H9 (cell line): ENCODE measurements around the gene SLBP. TPM values are rescaled to one million over a fixed set of nuclear protein-coding genes. Genes with fewer than 3 reads are reported as not detected.
A peak's percentile ranks its signal among the peaks of the same experiment; 100 is the strongest.

Experiments used
- DNase-seq: peaks from one replicate; pipeline ENCODE4 v3.0.0-alpha.2; 2017
- H2AFZ ChIP-seq: one replicate; pipeline ENCODE4 v1.6.1; 2013; ENCODE audit warnings: mild to moderate bottlenecking, low read length, control low read depth, moderate library complexity
- H2AK5ac ChIP-seq: 2 replicates; pipeline ENCODE4 v1.6.1; 2013; ENCODE audit warnings: low read length, control low read depth, mixed read lengths; ENCODE audit not compliant: insufficient read length
- H2BK120ac ChIP-seq: one replicate; pipeline ENCODE4 v1.6.1; 2013; ENCODE audit warnings: low read depth, mild to moderate bottlenecking, low read length, control low read depth, inconsistent platforms; ENCODE audit not compliant: poor library complexity, severe bottlenecking
- H2BK12ac ChIP-seq: 2 replicates; pipeline ENCODE4 v1.6.1; 2013; ENCODE audit warnings: low read length, control low read depth, mixed read lengths, low read depth; ENCODE audit not compliant: insufficient read length
- H2BK15ac ChIP-seq: 2 replicates; pipeline ENCODE4 v1.6.1; 2013; ENCODE audit warnings: low read depth, low read length, control low read depth
- H2BK20ac ChIP-seq: one replicate; pipeline ENCODE4 v1.6.1; 2013; ENCODE audit warnings: low read depth, mild to moderate bottlenecking, low read length, control low read depth, inconsistent platforms; ENCODE audit not compliant: poor library complexity, severe bottlenecking
- H2BK5ac ChIP-seq: 2 replicates; pipeline ENCODE4 v1.6.1; 2013; ENCODE audit warnings: low read length, control low read depth, mixed read lengths; ENCODE audit not compliant: insufficient read length
- H3K14ac ChIP-seq: 2 replicates; pipeline ENCODE4 v1.6.1; 2013; ENCODE audit warnings: low read length, control low read depth; ENCODE audit not compliant: insufficient read depth
- H3K18ac ChIP-seq: 2 replicates; pipeline ENCODE4 v1.6.1; 2013; ENCODE audit warnings: low read depth, mild to moderate bottlenecking, mixed read lengths, low read length, control low read depth; ENCODE audit not compliant: insufficient read length
- H3K23ac ChIP-seq: 2 replicates; pipeline ENCODE4 v1.6.1; 2013; ENCODE audit warnings: low read length, control low read depth, mixed read lengths, low read depth; ENCODE audit not compliant: insufficient read length
- H3K23me2 ChIP-seq: 2 replicates; pipeline ENCODE4 v1.6.1; 2013; ENCODE audit warnings: low read depth, mild to moderate bottlenecking, mixed read lengths, low read length, control low read depth; ENCODE audit not compliant: insufficient read length, poor library complexity, severe bottlenecking
- H3K27ac ChIP-seq: 2 replicates; pipeline ENCODE4 v1.5.1; 2013; ENCODE audit warnings: low read length, control low read depth, mixed read lengths, low read depth; ENCODE audit not compliant: insufficient read length
- H3K27me3 ChIP-seq: 2 replicates; pipeline ENCODE4 v1.6.1; 2013; ENCODE audit warnings: low read length, control low read depth, inconsistent platforms; ENCODE audit not compliant: insufficient read depth
- H3K4ac ChIP-seq: 2 replicates; pipeline ENCODE4 v1.6.1; 2013; ENCODE audit warnings: low read depth, mild to moderate bottlenecking, control low read depth, inconsistent platforms, low read length, moderate library complexity
- H3K4me1 ChIP-seq: 2 replicates; pipeline ENCODE4 v1.6.1; 2013; ENCODE audit warnings: low read length, control low read depth, inconsistent platforms; ENCODE audit not compliant: insufficient read depth
- H3K4me2 ChIP-seq: 2 replicates; pipeline ENCODE4 v1.6.1; 2013; ENCODE audit warnings: low read length, control low read depth, mixed read lengths; ENCODE audit not compliant: insufficient read length, insufficient read depth
- H3K56ac ChIP-seq: 2 replicates; pipeline ENCODE4 v1.6.1; 2013; ENCODE audit warnings: low read depth, mild to moderate bottlenecking, mixed read lengths, low read length, control low read depth; ENCODE audit not compliant: insufficient read length
- H3K79me1 ChIP-seq: 2 replicates; pipeline ENCODE4 v1.6.1; 2013; ENCODE audit warnings: low read depth, mild to moderate bottlenecking, moderate library complexity, low read length, control low read depth, inconsistent platforms; ENCODE audit not compliant: insufficient read depth, poor library complexity, severe bottlenecking
- H3K79me2 ChIP-seq: 2 replicates; pipeline ENCODE4 v1.6.1; 2013; ENCODE audit warnings: low read length, control low read depth, inconsistent platforms; ENCODE audit not compliant: insufficient read depth
- H3K9ac ChIP-seq: 2 replicates; pipeline ENCODE4 v1.6.1; 2013; ENCODE audit warnings: low read length, control low read depth, mixed read lengths; ENCODE audit not compliant: insufficient read length; ENCODE audit errors: extremely low read depth
- H3K9me3 ChIP-seq: one replicate; pipeline ENCODE4 v1.6.1; 2013; ENCODE audit warnings: low read depth, low read length, inconsistent platforms; ENCODE audit not compliant: control insufficient read depth
- H3T11ph ChIP-seq: one replicate; pipeline ENCODE4 v1.6.1; 2013; ENCODE audit warnings: mild to moderate bottlenecking, low read length, control low read depth, inconsistent platforms
- H4K20me1 ChIP-seq: one replicate; pipeline ENCODE4 v1.6.1; 2013; ENCODE audit not compliant: control insufficient read depth, insufficient read length, insufficient read depth
- H4K5ac ChIP-seq: 2 replicates; pipeline ENCODE4 v1.6.1; 2013; ENCODE audit warnings: low read depth, mild to moderate bottlenecking, mixed read lengths, low read length, control low read depth; ENCODE audit not compliant: insufficient read length
- H4K8ac ChIP-seq: replicated peaks from 2 replicates; pipeline ENCODE4 v1.6.1; 2013; ENCODE audit warnings: low read length, control low read depth, mixed read lengths, low read depth; ENCODE audit not compliant: insufficient read length
- H4K91ac ChIP-seq: 2 replicates; pipeline ENCODE4 v1.6.1; 2013; ENCODE audit warnings: low read depth, mild to moderate bottlenecking, moderate library complexity, mixed read lengths, low read length, control low read depth; ENCODE audit not compliant: insufficient read length
- H3K27ac Mint-ChIP-seq, 3 experiments: 2 replicates in 2 of 3; 3 replicates in 1 of 3; pipeline ENCODE4 v1.8.0; 2020 to 2021; ENCODE audit warnings: mixed read lengths in 3 of 3, mild to moderate bottlenecking in 1 of 3, moderate library complexity in 1 of 3
- H3K27me3 Mint-ChIP-seq: 2 replicates; pipeline ENCODE4 v1.8.0; 2021; ENCODE audit warnings: low read depth, mild to moderate bottlenecking, moderate library complexity, mixed read lengths
- H3K36me3 Mint-ChIP-seq, 3 experiments: 2 replicates in 2 of 3; 3 replicates in 1 of 3; pipeline ENCODE4 v1.8.0; 2020 to 2021; ENCODE audit warnings: low read depth in 3 of 3, mixed read lengths in 3 of 3; ENCODE audit not compliant: insufficient read depth in 1 of 3
- H3K4me1 Mint-ChIP-seq, 2 experiments: 2 replicates each; pipeline ENCODE4 v1.8.0; 2020; ENCODE audit warnings: mixed read lengths in 2 of 2
- H3K4me3 Mint-ChIP-seq, 2 experiments: 2 replicates in 1 of 2; 3 replicates in 1 of 2; pipeline ENCODE4 v1.8.0; 2020 to 2021; ENCODE audit warnings: mild to moderate bottlenecking in 2 of 2, mixed read lengths in 2 of 2, moderate library complexity in 1 of 2
- H3K9me3 Mint-ChIP-seq, 2 experiments: 2 replicates in 1 of 2; 3 replicates in 1 of 2; pipeline ENCODE4 v1.8.0; 2020; ENCODE audit warnings: mild to moderate bottlenecking in 2 of 2, mixed read lengths in 2 of 2, moderate library complexity in 1 of 2
- CTCF ChIP-seq: fragments of 200-600 bp; sonication (generic); conservative IDR thresholded peaks from 3 replicates; pipeline ENCODE4 v1.8.0; 2021; ENCODE audit warnings: antibody characterized with exemption, mild to moderate bottlenecking
- WGBS: extraction: QIAGEN DNeasy Blood & Tissue Kit; methylation state at CpG from one replicate; pipeline ENCODE4 v1.1.7; 2013; ENCODE audit warnings: missing lambda C conversion rate, low lambda C conversion rate, mixed read lengths; ENCODE audit not compliant: insufficient read length; ENCODE audit errors: extremely low coverage; 5-methylcytosine and 5-hydroxymethylcytosine counted together
- total RNA-seq: library from RNA; stranded (reverse); gene quantifications from 2 replicates; pipeline ENCODE4 v1.2.1, GENCODE V29; 2021

Gene SLBP
- total RNA-seq, 1 experiment from 2014 or later: 62.7 TPM

DNA sequence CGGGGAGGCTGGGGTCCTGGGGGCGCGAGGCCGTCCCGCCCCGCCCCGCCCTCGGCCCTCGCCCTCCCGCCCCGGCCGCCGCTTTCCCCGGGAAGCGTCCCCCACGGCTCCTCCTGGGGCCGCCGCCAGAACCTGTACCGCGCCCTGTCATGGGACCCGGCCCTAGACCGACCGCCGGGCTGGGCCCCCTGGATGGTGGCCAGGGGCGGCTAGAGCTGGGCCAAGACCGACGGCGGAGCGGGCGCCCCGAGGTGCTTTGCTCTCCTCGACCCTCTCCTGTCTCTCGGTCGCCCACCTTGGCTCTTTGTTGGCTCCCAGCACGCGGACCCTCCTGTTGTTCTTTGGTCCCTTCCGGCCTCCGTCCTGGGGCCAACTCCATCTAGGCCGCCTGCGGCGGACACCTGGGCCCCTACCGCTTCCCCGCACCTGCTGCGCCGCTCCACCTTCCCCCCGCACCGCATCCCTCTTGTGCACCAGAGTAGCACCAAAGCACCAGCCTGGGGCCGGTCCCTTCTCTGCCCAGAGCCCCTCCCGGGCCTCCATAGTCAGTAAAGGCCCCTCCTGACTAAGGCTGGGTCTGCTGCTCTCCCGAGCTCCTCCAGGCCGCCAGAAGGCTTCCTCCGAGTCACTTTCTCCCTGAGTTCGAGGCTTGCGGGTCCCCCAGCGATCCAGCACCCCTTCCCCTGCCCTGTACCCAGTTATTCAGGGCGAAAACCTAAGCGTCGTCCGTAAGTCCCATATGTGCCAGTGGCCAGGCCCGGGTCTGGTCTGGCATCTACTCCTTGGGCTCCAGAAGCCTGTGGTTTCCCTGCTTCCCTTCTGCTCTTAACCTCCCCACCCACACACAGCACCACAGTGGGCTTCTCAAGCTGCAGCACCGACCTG, 9.8 kb upstream of the SLBP start:
- Histone ChIP-seq H3K23ac (no peak overlapping the region), H3K79me1 (peaks cover 18% of the 10 kb centered on the region), H3K14ac (peak overlapping the region; percentile 25; the same call in 1 of the 2 replicates), H4K5ac (no peak overlapping the region), H4K91ac (no peak overlapping the region), H3T11ph (no peak overlapping the region), H3K27ac (no peak overlapping the region), H2BK15ac (no peak overlapping the region), H2BK120ac (no peak overlapping the region), H4K8ac (no peak overlapping the region), H2BK20ac (no peak overlapping the region), H4K20me1 (no peaks in the 10 kb centered on the region), H3K27me3 (no peaks in the 10 kb centered on the region), H2BK5ac (no peak overlapping the region), H3K56ac (no peak overlapping the region), H3K23me2 (peaks cover 18% of the 10 kb centered on the region), H2AFZ (no peak overlapping the region), H3K4me2 (peak overlapping the region; percentile 76), H3K18ac (peak overlapping the region; percentile 33), H3K79me2 (peaks cover 20% of the 10 kb centered on the region; the same call in 1 of the 2 replicates), H3K9me3 (no peaks in the 10 kb centered on the region), H3K4ac (no peak overlapping the region), H3K9ac (peak overlapping the region; percentile 71), H3K4me1 (no peaks in the 10 kb centered on the region), H2AK5ac (no peak overlapping the region), H2BK12ac (no peak overlapping the region)
- no CpG with 5 or more reads among the region's 61 CpGs for WGBS
- peak overlapping the region; percentile 96 to 99 for H3K4me3 Mint-ChIP-seq
- peaks cover 33 to 59% (median 50%) of the 10 kb centered on the region in 3 experiments for H3K36me3 Mint-ChIP-seq
- peak overlapping the region; percentile 86 to 96 (median 96); a peak in 6 of 7 replicates for H3K27ac Mint-ChIP-seq
- H3K9me3 Mint-ChIP-seq: no peaks in the 10 kb centered on the region
- DNase-seq: peak; percentile 27
- H3K27me3 Mint-ChIP-seq: no peaks in the 10 kb centered on the region; the same call in 1 of the 2 replicates
- H3K4me1 Mint-ChIP-seq: peaks cover 25 to 33% of the 10 kb centered on the region in 2 experiments
- TF ChIP-seq CTCF: no peak
